A549 (cell line): ENCODE results near the gene HS6ST3.

Source experiments
- CHD4 ChIP-seq: fragments of 200-600 bp; sonication (generic); IDR thresholded peaks from 2 replicates; pipeline ENCODE4 v1.6.1; 2016; ENCODE audit warnings: antibody characterized with exemption, mild to moderate bottlenecking, borderline replicate concordance
- CTCF ChIP-seq: fragments of >200 bp; sonication (Bioruptor Twin); formaldehyde crosslinking; IDR thresholded peaks from 3 replicates; pipeline ENCODE4 v1.5.1; 2016
- EP300 ChIP-seq, 2 experiments: fragments of >200 bp; sonication (Bioruptor Twin); formaldehyde crosslinking; IDR thresholded peaks; 2 replicates in 1 of 2; 3 replicates in 1 of 2; pipeline ENCODE4 v1.6.1; 2016 to 2017
- MAFK ChIP-seq: fragments of 450-650 bp; IDR thresholded peaks from 2 replicates; pipeline ENCODE4 v1.6.1; 2014; ENCODE audit not compliant: partially characterized antibody
- RCOR1 ChIP-seq: fragments of 150-350 bp; IDR thresholded peaks from 2 replicates; pipeline ENCODE4 v1.6.1; 2014; ENCODE audit warnings: antibody characterized with exemption, low read length, low read depth

- TF ChIP-seq RCOR1 (no peak), CTCF (no peak), EP300 (IDR thresholded peaks at IDR 0.05) (no peak), CHD4 (no peak), MAFK (no peak)
These were observed 195.1 kb downstream of the HS6ST3 start for GRCh38 chr13:96284971-96285370.
